ENCODE measurements around the gene REXO1. TPM values are rescaled to one million over a fixed set of nuclear protein-coding genes. Genes with fewer than 3 reads are reported as not detected.

Gene REXO1
- total and polyA plus RNA-seq, 2 of the 13 experiments (the other 11 are each of a cell fraction or from before 2014, with no cell fraction given), result 5.0 to 11.2 TPM

GRCh38 chr19:1848399-1849131 is at the start of gene REXO1 (continued):
- TF ChIP-seq GRHL1 (CRISPR knock-in tag; conservative IDR thresholded peaks at IDR 0.05) (no peak), GFI1 (CRISPR knock-in tag; IDR thresholded peaks at IDR 0.05; ENCODE audit: borderline replicate concordance) (peak; percentile 39; the same call in 1 of the 2 replicates), FOXO1 (CRISPR knock-in tag; IDR thresholded peaks at IDR 0.05) (peak; percentile 34; the same call in 1 of the 2 replicates), NFE2 (CRISPR knock-in tag; IDR thresholded peaks at IDR 0.05) (no peak), ZFP36 (IDR thresholded peaks at IDR 0.05; ENCODE audit: borderline replicate concordance, low read depth, low read length, partially characterized antibody) (peak; percentile 23), SMAD3 (CRISPR knock-in tag; IDR thresholded peaks at IDR 0.05) (peak; percentile 21; the same call in 1 of the 2 replicates), RXRB (CRISPR knock-in tag; IDR thresholded peaks at IDR 0.05; ENCODE audit: borderline replicate concordance) (0 out of 2 replicates have a peak, but pooled peaks have one; percentile 16), AHR (CRISPR knock-in tag; IDR thresholded peaks at IDR 0.05) (peak; percentile 65; the same call in 1 of the 2 replicates), ZNF724P (CRISPR knock-in tag; IDR thresholded peaks at IDR 0.05; ENCODE audit: borderline replicate concordance) (0 out of 2 replicates have a peak, but pooled peaks have one; percentile 61), ZNF530 (CRISPR knock-in tag; IDR thresholded peaks at IDR 0.05; ENCODE audit: low read depth) (no peak), SNAPC4 (CRISPR knock-in tag; IDR thresholded peaks at IDR 0.05) (peak; percentile 72; the same call in 1 of the 2 replicates), ESRRA (CRISPR knock-in tag; IDR thresholded peaks at IDR 0.05; ENCODE audit: low read depth) (0 out of 2 replicates have a peak, but pooled peaks have one; percentile 40), BRD4 (CRISPR knock-in tag; IDR thresholded peaks at IDR 0.05) (no peak), MXD3 (CRISPR knock-in tag; IDR thresholded peaks at IDR 0.05) (peak; percentile 71; the same call in 1 of the 2 replicates), ZNF768 (CRISPR knock-in tag; IDR thresholded peaks at IDR 0.05) (peak; percentile 27; the same call in 1 of the 2 replicates), ZNF614 (CRISPR knock-in tag; IDR thresholded peaks at IDR 0.05; ENCODE audit: borderline replicate concordance) (no peak), EED (CRISPR knock-in tag; IDR thresholded peaks at IDR 0.05) (peak; percentile 88), NAIF1 (CRISPR knock-in tag; IDR thresholded peaks at IDR 0.05; ENCODE audit: borderline replicate concordance) (no peak), ZC3H4 (CRISPR knock-in tag; IDR thresholded peaks at IDR 0.05; ENCODE audit: borderline replicate concordance) (no peak), ZMYM2 (CRISPR knock-in tag; IDR thresholded peaks at IDR 0.05) (0 out of 2 replicates have a peak, but pooled peaks have one; percentile 30), AKAP8 (CRISPR knock-in tag; IDR thresholded peaks at IDR 0.05) (peak; percentile 87; the same call in 1 of the 2 replicates), ZNF335 (CRISPR knock-in tag; IDR thresholded peaks at IDR 0.05) (peak; percentile 98)

Measured in HepG2 (cell line).